Stimulated activated CD4-positive, alpha-beta T cell treated with anti-CD3 and anti-CD28 coated beads, Interleukin-4, amount 100 ng/mL, for 48 hours (primary cell): Measurements from ENCODE around the gene BTBD9.

Source experiments
- DNase-seq, 2 donors: peaks; one replicate each; pipeline ENCODE4 v3.0.0-alpha.2; 2020; ENCODE audit warnings: low read depth in 2 of 2

BTBD9 gene

DNA sequence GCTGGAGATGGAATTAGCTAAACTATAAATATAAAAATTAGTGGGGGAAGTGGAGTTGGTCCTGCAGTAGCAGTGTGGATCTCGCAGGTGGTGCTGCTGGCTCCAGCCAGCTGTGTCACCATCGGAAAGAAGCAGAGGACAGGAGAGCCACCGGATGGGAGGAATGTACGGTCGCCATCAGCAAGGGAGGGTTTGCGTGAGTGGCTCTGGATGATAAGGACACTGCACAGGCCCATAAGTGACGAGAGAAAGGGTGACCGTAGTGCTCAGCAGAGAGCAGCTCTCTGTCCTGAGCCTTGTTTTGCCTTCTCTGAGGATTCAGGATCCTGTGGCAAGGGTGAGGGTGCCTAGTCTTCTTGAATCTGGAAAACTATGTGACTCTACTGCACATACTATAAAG is 441.5 kb downstream of the BTBD9 start:
- no peak for DNase-seq

GRCh38 chr6:38195113-38195635 is 444.6 kb downstream of the BTBD9 start:
- no peak for DNase-seq

- no peak for DNase-seq
Measured at GRCh38 chr6:38194589-38194988, 445.1 kb downstream of the BTBD9 start.

DNA sequence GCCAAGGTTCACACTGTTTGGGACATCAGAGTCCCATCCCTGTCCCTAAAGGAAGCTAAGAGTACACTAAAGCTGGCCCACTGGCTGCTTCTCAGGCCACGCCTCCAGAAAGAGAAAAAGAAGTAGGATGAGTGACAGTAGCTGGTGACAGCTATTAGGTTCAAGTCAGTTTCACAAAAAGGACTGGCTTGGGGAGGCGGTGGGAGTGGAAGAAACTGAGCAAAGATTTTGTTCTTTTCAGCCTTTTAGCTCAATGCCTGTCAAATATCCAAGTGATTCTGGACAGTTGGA is 445.5 kb downstream of the BTBD9 start:
- DNase-seq = no peak

DNA sequence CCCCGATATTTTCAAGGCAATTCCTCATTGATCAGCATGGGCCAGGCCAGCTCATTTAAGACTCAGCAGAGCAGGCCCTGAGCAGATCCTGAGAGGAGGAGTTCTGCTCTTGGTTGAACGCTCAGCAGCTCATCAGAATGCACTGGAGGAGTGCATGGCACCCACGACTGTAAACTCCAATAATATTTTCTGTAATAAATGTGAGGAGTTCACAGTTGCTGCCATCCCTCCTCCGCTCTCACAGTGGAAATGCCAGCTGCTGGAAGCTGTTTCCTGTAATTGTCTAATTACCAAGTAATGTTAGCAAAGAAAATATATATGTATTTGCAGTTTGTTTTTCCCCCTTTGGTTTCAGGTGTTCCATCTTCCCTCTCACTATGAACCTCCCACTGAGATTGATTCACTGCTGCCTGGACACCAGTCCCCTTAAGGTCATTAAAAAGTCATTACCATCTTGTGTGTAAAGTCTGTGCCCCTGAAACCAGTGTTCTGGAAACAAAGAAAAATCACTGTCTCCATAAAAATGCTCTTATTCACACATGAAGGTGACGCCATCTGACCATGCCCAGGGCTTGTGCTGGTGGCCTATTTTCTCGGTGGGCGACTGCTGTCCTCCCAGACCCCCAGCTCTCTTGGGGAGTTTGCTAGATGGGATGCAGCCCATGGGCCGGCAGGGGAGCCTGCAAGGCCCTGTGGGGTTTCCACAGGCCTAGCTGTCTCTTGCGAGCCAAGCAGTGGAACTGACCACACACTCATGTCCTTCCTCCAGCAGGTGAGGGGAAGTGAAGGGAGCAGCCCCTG is 446.0 kb downstream of the BTBD9 start:
- no peak for DNase-seq

- DNase-seq = no peak
Measured at GRCh38 chr6:38193051-38193450, 446.7 kb downstream of the BTBD9 start.

- DNase-seq = no peak
Measured at GRCh38 chr6:38192487-38192886, 447.2 kb downstream of the BTBD9 start.

DNA sequence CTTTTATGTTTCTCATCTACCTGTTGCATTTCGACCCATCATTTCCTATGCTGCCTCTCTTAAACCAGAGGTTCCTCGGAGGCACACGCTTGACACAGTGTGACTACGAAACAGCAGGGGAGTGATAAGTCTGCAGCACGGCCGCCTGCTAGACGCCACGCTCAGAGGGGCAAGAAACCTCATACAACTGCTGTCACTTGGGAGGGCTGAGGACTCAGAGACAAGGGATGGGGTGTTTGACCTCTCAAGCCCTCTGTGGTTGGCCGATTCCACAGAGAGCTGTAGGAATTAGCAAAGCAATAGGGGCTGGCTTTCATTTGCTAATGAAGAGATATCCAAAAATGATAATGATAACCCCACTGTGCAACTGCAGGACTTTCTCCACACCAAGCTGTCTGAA is 447.7 kb downstream of the BTBD9 start:
- no peak for DNase-seq

DNA sequence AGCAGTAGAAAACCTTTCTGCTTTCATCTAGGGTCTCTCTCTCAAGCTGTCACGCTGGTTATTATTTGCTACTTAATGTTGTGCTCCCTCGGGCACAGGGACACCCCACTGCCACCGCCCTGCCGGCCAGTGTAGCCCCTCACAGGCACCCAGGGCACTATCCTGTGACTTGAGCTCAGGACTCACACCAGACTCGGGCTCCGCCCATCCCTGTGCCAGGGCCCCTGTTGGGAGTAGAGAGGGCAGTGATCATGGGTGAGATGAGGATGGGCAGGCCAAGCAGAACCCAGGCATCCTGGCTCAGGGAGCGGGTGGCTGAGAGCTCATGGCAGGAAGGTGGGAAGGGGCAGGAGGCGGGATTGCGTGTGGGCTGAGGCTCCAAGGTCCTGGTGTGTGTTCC is 448.3 kb downstream of the BTBD9 start:
- no peak for DNase-seq

GRCh38 chr6:38188677-38189335 is 450.9 kb downstream of the BTBD9 start:
- no peak for DNase-seq

DNA sequence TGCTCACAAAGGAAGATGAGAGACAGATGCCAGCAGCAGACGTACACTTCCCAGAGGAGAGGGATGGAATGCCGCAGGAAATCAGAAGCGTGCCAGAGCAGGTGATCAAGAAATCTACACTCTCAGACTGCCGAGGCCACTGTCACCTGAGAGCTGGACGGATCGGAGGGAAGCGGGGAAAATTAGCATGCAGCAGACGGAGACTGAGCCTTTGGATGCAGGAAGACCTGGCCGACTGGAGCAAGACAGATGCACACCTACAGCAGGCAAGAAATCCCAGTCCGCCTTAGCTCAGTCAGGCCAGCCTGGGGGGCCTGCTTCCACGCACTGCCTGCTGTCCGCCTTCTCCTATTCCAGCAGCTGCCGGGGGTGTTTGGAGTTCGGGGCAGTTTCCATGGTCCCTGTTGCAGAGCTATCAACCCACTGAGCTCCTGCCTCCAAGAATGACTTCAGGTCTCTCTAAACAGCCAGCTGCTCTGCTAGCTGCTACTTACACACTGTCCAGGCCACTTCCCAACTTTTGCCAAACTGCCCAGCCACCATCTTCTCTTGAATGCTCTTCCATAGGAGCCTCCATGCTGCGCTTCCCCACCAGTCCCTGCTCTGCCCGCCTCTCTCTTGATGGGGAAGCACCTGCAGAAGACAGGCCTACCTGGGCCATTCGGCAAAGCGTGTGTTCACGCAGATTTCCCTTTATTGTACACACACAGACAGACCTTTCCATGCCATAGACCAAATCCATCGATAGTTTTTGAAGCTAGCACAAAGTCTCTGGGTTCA is 451.7 kb downstream of the BTBD9 start:
- no peak for DNase-seq

DNA sequence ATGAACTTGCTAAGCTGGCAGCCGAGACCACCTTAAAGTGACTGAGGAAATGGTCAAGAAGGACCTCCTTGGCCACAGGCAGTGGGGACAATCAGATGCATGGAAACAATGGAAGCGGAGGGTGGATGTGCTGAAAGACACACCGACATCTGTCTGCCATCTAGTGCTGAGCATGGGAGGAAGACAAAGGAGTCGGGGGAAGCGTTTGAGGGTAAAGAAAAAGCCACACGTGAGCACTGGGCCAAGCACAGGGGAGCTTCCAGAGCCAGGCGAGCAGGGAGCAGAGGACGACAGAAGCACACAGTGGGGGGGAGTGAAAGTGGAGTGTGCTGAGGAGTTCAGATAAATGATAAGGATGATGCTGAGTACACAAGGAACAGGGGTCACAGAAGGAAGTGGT is 452.4 kb downstream of the BTBD9 start:
- DNase-seq = no peak

GRCh38 chr6:38185752-38186151 is 454.0 kb downstream of the BTBD9 start:
- no peak for DNase-seq

DNA sequence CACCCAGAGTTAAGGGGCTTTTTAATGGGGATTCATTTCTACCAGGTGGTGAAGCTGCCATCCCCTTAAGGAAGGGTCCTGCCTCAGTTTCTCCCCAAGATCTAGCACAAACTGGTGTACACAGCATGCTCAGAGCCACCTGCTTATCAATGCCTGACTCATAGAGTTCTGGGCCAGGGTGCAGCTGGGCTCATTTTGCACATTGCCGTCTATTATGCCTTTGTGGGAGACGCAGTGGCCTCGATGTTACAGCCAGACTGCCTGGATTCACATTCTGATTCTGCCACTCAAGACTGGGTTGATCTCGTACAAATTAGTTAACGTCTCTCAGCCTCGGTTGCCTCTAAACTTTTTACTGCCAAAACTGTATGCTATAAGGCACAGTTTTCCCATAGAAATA is 454.5 kb downstream of the BTBD9 start:
- no peak for DNase-seq

GRCh38 chr6:38184585-38185080 is 455.1 kb downstream of the BTBD9 start:
- no peak for DNase-seq

GRCh38 chr6:38183856-38184584 is 455.7 kb downstream of the BTBD9 start:
- no peak for DNase-seq

- DNase-seq = no peak
Measured at GRCh38 chr6:38182426-38182825, 457.3 kb downstream of the BTBD9 start.

GRCh38 chr6:38180586-38180985 is 459.1 kb downstream of the BTBD9 start:
- DNase-seq = no peak

- no peak for DNase-seq
Measured at GRCh38 chr6:38179794-38180430, 459.8 kb downstream of the BTBD9 start.

- no peak for DNase-seq
Measured at GRCh38 chr6:38179300-38179699, 460.4 kb downstream of the BTBD9 start.

DNA sequence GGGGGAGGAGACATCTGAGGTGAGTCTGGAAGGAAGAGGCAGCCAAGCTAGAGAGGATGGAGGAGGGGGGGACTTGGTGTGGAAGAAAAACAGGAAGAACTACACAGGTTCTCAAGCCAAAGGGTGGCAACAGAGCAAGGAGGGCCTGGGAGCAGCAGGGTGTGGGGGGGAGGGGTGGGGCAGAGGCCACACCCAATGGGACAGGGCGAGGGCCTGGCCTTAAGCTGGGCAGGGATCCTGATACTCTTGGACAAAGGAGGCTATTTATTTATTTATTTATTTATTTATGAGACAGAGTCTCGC is 461.2 kb downstream of the BTBD9 start:
- DNase-seq = no peak
